Gastrocnemius medialis (tissue), 4 donors: ENCODE results near the gene WDR18.

Experiments used
- POLR2A ChIP-seq, 2 donors: fragments of 450-650 bp; IDR thresholded peaks; one replicate each; pipeline ENCODE4 v1.6.1; 2017; ENCODE audit warnings: antibody characterized with exemption in 2 of 2, mild to moderate bottlenecking in 2 of 2, moderate library complexity in 2 of 2
- TF ChIP-seq, protein P1 (sequence below), 5 experiments: fragments of 450-650 bp in 3 of 5; fragments of 200-600 bp in 2 of 5; sonication (generic) in 2 of 5; IDR thresholded peaks in 4 of 5; conservative IDR thresholded peaks in 1 of 5; 1 replicate in 4 of 5; 2 replicates in 1 of 5; pipeline ENCODE4 v1.5.1; 2016 to 2019; ENCODE audit warnings: antibody characterized with exemption in 5 of 5, mild to moderate bottlenecking in 3 of 5, moderate library complexity in 3 of 5

GRCh38 chr19:1041272-1041834 is 57.2 kb downstream of the WDR18 start:
- no peak for TF ChIP-seq POLR2A (IDR thresholded peaks at IDR 0.05)
- TF ChIP-seq, protein P1, sequence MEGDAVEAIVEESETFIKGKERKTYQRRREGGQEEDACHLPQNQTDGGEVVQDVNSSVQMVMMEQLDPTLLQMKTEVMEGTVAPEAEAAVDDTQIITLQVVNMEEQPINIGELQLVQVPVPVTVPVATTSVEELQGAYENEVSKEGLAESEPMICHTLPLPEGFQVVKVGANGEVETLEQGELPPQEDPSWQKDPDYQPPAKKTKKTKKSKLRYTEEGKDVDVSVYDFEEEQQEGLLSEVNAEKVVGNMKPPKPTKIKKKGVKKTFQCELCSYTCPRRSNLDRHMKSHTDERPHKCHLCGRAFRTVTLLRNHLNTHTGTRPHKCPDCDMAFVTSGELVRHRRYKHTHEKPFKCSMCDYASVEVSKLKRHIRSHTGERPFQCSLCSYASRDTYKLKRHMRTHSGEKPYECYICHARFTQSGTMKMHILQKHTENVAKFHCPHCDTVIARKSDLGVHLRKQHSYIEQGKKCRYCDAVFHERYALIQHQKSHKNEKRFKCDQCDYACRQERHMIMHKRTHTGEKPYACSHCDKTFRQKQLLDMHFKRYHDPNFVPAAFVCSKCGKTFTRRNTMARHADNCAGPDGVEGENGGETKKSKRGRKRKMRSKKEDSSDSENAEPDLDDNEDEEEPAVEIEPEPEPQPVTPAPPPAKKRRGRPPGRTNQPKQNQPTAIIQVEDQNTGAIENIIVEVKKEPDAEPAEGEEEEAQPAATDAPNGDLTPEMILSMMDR (IDR thresholded peaks at IDR 0.05 in 4 of 5, conservative IDR thresholded peaks at IDR 0.05 in 1 of 5): no peak
